ENCODE measurements around the gene LDLRAD4. TPM values are rescaled to one million over a fixed set of nuclear protein-coding genes. Genes with fewer than 3 reads are reported as not detected.

The LDLRAD4 gene
- polyA plus RNA-seq, 1 of the 3 experiments (the other 2 are of a cell fraction) = 0.16 TPM

DNA sequence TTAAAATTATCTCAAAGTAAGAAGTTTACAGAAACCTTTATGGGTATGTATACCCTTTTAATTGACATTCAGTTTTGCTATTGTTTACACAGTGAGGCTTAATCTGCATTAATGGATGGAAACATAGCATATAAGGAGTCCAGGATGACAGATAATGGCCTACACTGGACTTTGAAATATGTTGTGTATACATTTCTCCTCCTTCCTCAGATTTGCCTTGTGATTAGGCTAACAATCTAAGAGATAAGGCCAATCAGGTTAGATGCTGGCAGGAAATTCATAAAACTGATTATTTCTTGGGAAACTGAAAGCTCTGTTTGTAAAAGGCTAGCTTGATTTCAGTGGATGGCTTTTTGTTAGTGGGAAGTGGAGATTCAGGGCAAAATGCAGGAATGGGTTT, 191.9 kb downstream of the LDLRAD4 start:
- Histone ChIP-seq H4K20me1 (ENCODE audit: insufficient read depth) (no peaks in the 10 kb centered on the region), H2AFZ (ENCODE audit: low read depth) (no peak overlapping the region), H3K4me1 (ENCODE audit: control insufficient read depth in 1 of 2, insufficient read depth in 2 of 2, low read depth in 1 of 2, low read length in 1 of 2) (peaks cover 0 to 11% of the 10 kb centered on the region in 2 experiments; a peak in 1 of 4 replicates), H3F3A (replicated peaks; ENCODE audit: insufficient read depth) (no peaks in the 10 kb centered on the region), H3K9me2 (no peaks in the 10 kb centered on the region), H3K27me3 (ENCODE audit: insufficient read depth) (no peaks in the 10 kb centered on the region), H3K79me2 (ENCODE audit: insufficient read depth) (no peaks in the 10 kb centered on the region), H3K9me3 (no peaks in the 10 kb centered on the region), H3K4me2 (no peak overlapping the region), H3K4me3 (ENCODE audit: low read depth in 2 of 2, low read length in 1 of 2) (no peak overlapping the region), H3K9ac (no peak overlapping the region), H3K36me3 (replicated peaks in 1 of 2; ENCODE audit: control insufficient read depth in 1 of 2, insufficient read depth in 2 of 2, low read length in 1 of 2) (no peaks in the 10 kb centered on the region), H3K27ac (ENCODE audit: low read depth in 2 of 2, low read length in 1 of 2) (no peak overlapping the region)
- CTCF ChIA-PET = no interaction called here
- POLR2A ChIA-PET = no interaction called here
- DNase-seq = no peak
- no peak for TF ChIP-seq EP300 (IDR thresholded peaks at IDR 0.05; ENCODE audit: borderline replicate concordance in 1 of 2, low read depth in 1 of 2, low read length in 1 of 2)
- no peak for TF ChIP-seq GATA2 (CRISPR knock-in tag; IDR thresholded peaks at IDR 0.05)

DNA sequence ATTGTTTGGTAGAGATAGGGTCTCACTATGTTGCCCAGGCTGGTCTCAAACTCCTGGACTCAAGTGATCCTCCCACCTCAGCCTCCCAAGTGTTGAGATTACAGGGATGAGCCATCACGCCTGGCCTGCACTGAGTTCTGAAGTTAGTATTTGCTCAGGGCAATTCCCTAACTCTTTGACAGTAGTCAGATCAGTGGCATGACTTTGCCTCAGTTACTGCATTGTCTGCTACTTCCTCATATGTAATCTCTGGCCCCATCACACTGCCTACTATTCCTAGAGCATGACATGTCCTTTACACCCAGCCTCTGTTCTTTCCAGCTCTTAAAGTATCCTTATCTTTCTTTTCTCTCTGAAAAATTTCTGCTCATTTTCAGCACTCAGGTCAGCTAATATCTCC, 193.5 kb downstream of the LDLRAD4 start:
- Histone ChIP-seq H3K4me3 (ENCODE audit: low read depth in 2 of 2, low read length in 1 of 2) (no peak overlapping the region), H3K9me3 (no peaks in the 10 kb centered on the region), H3F3A (replicated peaks; ENCODE audit: insufficient read depth) (no peaks in the 10 kb centered on the region), H3K9me2 (no peaks in the 10 kb centered on the region), H3K36me3 (replicated peaks in 1 of 2; ENCODE audit: control insufficient read depth in 1 of 2, insufficient read depth in 2 of 2, low read length in 1 of 2) (no peaks in the 10 kb centered on the region), H3K4me2 (no peak overlapping the region), H3K9ac (no peak overlapping the region), H4K20me1 (ENCODE audit: insufficient read depth) (no peaks in the 10 kb centered on the region), H3K79me2 (ENCODE audit: insufficient read depth) (no peaks in the 10 kb centered on the region), H3K4me1 (ENCODE audit: control insufficient read depth in 1 of 2, insufficient read depth in 2 of 2, low read depth in 1 of 2, low read length in 1 of 2) (peaks cover 0 to 5% of the 10 kb centered on the region in 2 experiments; a peak in 1 of 4 replicates), H3K27ac (ENCODE audit: low read depth in 2 of 2, low read length in 1 of 2) (no peak overlapping the region), H3K27me3 (ENCODE audit: insufficient read depth) (no peaks in the 10 kb centered on the region), H2AFZ (ENCODE audit: low read depth) (no peak overlapping the region)
- CTCF ChIA-PET = interaction anchor here (1.0 to 1.1 kb wide), 2 partner anchors 196 to 675 kb away, joined by 3 to 4 read pairs; no protein-coding TSS in a partner anchor
- TF ChIP-seq, protein P1, sequence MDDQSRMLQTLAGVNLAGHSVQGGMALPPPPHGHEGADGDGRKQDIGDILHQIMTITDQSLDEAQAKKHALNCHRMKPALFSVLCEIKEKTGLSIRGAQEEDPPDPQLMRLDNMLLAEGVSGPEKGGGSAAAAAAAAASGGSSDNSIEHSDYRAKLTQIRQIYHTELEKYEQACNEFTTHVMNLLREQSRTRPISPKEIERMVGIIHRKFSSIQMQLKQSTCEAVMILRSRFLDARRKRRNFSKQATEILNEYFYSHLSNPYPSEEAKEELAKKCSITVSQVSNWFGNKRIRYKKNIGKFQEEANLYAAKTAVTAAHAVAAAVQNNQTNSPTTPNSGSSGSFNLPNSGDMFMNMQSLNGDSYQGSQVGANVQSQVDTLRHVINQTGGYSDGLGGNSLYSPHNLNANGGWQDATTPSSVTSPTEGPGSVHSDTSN (IDR thresholded peaks at IDR 0.05) = no peak
- TF ChIP-seq TCF12 (IDR thresholded peaks at IDR 0.05) = no peak
- 75% methylated on average over 1 of the region's 1 CpG for WGBS (ENCODE audit: low lambda C conversion rate)
- POLR2A ChIA-PET = no interaction called here
- no peak for DNase-seq

DNA sequence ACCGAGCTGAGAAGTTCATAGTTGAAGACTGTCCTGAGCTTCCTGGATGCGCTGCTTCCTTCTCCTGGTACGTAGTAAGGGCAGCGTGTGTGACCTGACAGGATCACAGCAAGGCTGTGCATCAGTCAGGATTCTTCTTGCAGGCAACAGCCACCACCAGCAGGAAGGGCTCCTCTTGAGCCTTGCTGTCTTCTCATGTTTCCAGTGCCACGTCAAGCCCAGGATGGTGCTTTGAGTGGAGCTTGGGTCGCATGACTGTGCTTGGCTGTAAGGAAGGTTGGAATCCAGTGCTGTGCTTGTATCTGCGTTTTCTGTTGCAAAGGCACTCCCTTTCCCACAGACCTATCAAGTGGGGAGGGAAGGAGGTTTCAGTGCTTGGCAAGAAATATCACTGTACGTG, 194.3 kb downstream of the LDLRAD4 start:
- ChIA-PET CTCF (interaction anchor here (1.0 to 1.1 kb wide), 2 partner anchors 197 to 674 kb away, joined by 3 to 4 read pairs; no protein-coding TSS in a partner anchor), POLR2A (no interaction called here)
- H3F3A ChIP-seq (replicated peaks; ENCODE audit: insufficient read depth) = no peaks in the 10 kb centered on the region
- H3K36me3 ChIP-seq (replicated peaks in 1 of 2; ENCODE audit: control insufficient read depth in 1 of 2, insufficient read depth in 2 of 2, low read length in 1 of 2) = no peaks in the 10 kb centered on the region
- no peak for DNase-seq
- H3K27ac ChIP-seq (ENCODE audit: low read depth in 2 of 2, low read length in 1 of 2) = no peak overlapping the region
- no peaks in the 10 kb centered on the region for H3K27me3 ChIP-seq (ENCODE audit: insufficient read depth)
- H2AFZ ChIP-seq (ENCODE audit: low read depth) = no peak overlapping the region
- no peaks in the 10 kb centered on the region for H4K20me1 ChIP-seq (ENCODE audit: insufficient read depth)
- WGBS (ENCODE audit: low lambda C conversion rate) = 61% methylated on average over 8 of the region's 8 CpGs
- peaks cover 0 to 5% of the 10 kb centered on the region in 2 experiments; a peak in 1 of 4 replicates for H3K4me1 ChIP-seq (ENCODE audit: control insufficient read depth in 1 of 2, insufficient read depth in 2 of 2, low read depth in 1 of 2, low read length in 1 of 2)
- no peaks in the 10 kb centered on the region for H3K79me2 ChIP-seq (ENCODE audit: insufficient read depth)
- H3K9me3 ChIP-seq = no peaks in the 10 kb centered on the region
- H3K4me2 ChIP-seq = no peak overlapping the region
- no peaks in the 10 kb centered on the region for H3K9me2 ChIP-seq
- no peak overlapping the region for H3K9ac ChIP-seq
- H3K4me3 ChIP-seq (ENCODE audit: low read depth in 2 of 2, low read length in 1 of 2) = no peak overlapping the region
- TF ChIP-seq RAD21 (IDR thresholded peaks at IDR 0.05; ENCODE audit: low read length) (no peak), SMC3 (IDR thresholded peaks at IDR 0.05; ENCODE audit: low read depth, low read length) (no peak), RXRA (IDR thresholded peaks at IDR 0.05; ENCODE audit: borderline replicate concordance, low read depth) (no peak), JUND (IDR thresholded peaks at IDR 0.05) (no peak), FOXM1 (IDR thresholded peaks at IDR 0.05; ENCODE audit: low read depth) (no peak), ELF1 (IDR thresholded peaks at IDR 0.05) (no peak), MXI1 (IDR thresholded peaks at IDR 0.05; ENCODE audit: low read depth, low read length) (no peak), SIN3A (IDR thresholded peaks at IDR 0.05; ENCODE audit: borderline replicate concordance, low read depth, low read length) (no peak), EP300 (IDR thresholded peaks at IDR 0.05; ENCODE audit: borderline replicate concordance in 1 of 2, low read depth in 1 of 2, low read length in 1 of 2) (no peak), FOSL2 (IDR thresholded peaks at IDR 0.05; ENCODE audit: borderline replicate concordance, low read depth) (no peak), POLR2AphosphoS5 (IDR thresholded peaks at IDR 0.05; ENCODE audit: low read depth, low read length) (no peak), CHD2 (IDR thresholded peaks at IDR 0.05; ENCODE audit: low read length, partially characterized antibody) (no peak), MEF2A (IDR thresholded peaks at IDR 0.05; ENCODE audit: borderline replicate concordance, low read depth) (no peak), TAF1 (IDR thresholded peaks at IDR 0.05; ENCODE audit: borderline replicate concordance, low read depth, low read length) (no peak), NFIC (IDR thresholded peaks at IDR 0.05; ENCODE audit: borderline replicate concordance) (no peak)
- TF ChIP-seq, protein P2, sequence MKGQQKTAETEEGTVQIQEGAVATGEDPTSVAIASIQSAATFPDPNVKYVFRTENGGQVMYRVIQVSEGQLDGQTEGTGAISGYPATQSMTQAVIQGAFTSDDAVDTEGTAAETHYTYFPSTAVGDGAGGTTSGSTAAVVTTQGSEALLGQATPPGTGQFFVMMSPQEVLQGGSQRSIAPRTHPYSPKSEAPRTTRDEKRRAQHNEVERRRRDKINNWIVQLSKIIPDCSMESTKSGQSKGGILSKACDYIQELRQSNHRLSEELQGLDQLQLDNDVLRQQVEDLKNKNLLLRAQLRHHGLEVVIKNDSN (IDR thresholded peaks at IDR 0.05; ENCODE audit: borderline replicate concordance, low read depth) = no peak
- TF ChIP-seq, protein P3, sequence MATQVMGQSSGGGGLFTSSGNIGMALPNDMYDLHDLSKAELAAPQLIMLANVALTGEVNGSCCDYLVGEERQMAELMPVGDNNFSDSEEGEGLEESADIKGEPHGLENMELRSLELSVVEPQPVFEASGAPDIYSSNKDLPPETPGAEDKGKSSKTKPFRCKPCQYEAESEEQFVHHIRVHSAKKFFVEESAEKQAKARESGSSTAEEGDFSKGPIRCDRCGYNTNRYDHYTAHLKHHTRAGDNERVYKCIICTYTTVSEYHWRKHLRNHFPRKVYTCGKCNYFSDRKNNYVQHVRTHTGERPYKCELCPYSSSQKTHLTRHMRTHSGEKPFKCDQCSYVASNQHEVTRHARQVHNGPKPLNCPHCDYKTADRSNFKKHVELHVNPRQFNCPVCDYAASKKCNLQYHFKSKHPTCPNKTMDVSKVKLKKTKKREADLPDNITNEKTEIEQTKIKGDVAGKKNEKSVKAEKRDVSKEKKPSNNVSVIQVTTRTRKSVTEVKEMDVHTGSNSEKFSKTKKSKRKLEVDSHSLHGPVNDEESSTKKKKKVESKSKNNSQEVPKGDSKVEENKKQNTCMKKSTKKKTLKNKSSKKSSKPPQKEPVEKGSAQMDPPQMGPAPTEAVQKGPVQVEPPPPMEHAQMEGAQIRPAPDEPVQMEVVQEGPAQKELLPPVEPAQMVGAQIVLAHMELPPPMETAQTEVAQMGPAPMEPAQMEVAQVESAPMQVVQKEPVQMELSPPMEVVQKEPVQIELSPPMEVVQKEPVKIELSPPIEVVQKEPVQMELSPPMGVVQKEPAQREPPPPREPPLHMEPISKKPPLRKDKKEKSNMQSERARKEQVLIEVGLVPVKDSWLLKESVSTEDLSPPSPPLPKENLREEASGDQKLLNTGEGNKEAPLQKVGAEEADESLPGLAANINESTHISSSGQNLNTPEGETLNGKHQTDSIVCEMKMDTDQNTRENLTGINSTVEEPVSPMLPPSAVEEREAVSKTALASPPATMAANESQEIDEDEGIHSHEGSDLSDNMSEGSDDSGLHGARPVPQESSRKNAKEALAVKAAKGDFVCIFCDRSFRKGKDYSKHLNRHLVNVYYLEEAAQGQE (IDR thresholded peaks at IDR 0.05; ENCODE audit: low read depth, low read length) = no peak

Data from SK-N-SH (cell line).